Posterior cingulate gyrus (tissue), 11 donors: Measurements from ENCODE around the gene SIGLEC7.

Experiments
- DNase-seq, 10 donors: peaks; one replicate each; pipeline versions ENCODE4 v3.0.0 to v3.0.0-alpha.2; 2020 to 2021; ENCODE audit warnings: mixed read lengths in 3 of 10
- intact Hi-C: fragments of 100-400 bp; cut with DNase I; formaldehyde crosslinking; loops from one replicate; pipeline ENCODE4 v1.15.1; 2023

The SIGLEC7 gene

DNA sequence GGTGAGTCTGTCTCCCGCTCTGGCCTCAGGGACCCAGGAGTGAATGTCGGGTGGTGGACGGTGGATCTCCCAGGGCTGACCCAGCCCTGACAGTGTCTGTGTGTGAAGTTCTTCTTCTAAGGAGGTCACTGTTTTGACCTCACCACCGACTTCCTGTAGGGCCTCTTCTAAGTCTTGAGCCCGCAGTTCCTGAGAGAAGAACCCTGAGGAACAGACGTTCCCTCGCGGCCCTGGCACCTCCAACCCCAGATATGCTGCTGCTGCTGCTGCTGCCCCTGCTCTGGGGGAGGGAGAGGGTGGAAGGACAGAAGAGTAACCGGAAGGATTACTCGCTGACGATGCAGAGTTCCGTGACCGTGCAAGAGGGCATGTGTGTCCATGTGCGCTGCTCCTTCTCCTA is at the start of gene SIGLEC7:
SIGLEC7 (plus strand) TSS at position 183 of the 400 bp plus-strand sequence; CDS start at position 252, 69 bp downstream.
- intact Hi-C loops: no loop called here
- peak in 1 of 10 donors; percentile 85 for DNase-seq

DNA sequence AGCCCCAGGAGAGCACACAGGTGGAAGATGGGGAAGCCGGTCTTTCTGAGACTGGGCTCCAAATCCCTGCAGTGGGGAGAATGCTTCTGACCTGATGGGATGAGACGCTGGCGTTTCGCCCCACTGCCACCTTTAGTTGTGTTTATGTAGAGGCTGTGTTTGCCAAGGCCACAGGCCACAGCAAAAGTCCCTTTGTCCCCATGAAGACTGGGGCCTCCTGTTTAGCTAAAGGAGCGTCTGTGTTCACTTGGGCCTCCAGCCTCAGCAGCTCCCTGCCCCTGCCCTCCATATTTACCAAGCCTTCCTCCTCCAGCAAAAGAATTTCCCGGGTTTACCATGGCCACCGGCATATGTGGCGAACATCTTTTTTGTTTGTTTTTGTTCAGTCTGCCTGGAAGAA is 49.0 kb upstream of the SIGLEC7 start:
- intact Hi-C loops: no loop called here
- peak in 3 of 10 donors; percentile 20 to 82 (median 50) for DNase-seq

DNA sequence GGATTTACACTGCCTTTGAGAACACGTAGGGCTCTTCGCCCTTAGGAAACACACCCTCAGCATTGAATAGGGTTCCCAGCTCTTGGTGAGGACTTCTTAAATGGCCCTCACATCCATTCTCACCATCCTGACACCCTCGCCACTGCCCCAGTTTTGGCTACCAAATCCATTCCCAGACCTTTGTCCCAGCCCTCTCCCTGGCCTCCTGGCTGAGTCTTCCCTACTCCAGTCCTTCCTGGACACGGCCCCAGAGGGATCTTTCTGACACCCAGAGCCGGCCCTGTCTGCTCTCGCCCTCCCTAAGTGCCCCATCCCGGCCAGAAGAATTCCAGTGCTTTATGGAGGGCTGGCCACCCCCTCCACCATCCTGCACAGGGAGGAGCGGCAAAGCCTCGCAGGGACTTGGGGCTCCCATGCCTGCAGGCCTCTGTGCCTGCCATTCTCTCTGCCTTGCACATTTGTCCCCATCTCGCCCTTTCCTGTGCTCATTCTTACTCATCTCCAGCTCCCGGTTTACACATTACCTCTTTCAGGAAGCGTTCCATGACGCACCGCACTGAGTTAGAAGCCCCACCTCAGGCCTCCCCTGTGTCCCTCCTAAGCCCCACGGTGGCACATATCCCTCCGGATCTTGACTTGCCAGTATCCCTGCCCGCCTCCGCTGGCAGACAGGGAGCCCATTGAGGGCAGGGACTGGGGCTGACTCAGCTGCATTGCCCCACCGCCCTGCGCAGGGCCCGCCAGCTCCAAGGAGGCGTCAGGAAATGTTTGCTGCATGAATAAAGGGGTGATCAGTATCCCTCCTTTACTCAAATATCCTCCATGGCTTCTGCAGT is 48.4 kb upstream of the SIGLEC7 start:
- intact Hi-C loops: loop anchor here (1.0 kb wide), 1 partner anchor 72 kb away; no protein-coding TSS in a partner anchor
- peak in 3 of 10 donors; percentile 39 to 73 (median 46) for DNase-seq

DNA sequence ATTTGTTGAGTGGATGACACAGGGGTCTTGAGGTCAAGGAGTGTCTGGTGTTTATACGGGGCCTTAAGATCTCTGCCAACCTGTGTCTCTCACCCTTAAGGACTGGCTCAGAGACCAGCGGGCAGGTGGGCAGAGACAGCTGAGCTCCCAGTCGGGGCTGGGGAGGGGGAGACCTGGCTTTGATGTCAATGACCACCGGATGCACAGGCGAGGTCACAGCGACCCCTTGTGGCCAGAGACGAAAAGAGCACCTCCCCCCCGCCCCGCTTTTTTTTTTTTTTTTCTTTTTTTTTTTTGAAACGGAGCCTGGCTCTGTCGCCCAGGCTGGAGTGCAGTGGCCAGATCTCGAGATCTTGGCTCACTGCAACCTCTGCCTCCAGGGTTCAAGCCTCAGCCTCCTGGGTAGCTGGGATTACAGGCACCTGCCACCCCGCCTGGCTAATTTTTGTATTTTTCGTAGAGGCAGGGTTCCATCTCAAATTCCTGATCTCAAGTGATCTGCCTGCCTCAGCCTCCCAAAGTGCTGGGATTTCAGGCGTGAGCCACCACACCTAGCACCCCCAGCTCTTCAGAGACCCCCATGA is 47.3 kb upstream of the SIGLEC7 start:
- DNase-seq: peak in 1 of 10 donors; percentile 76

DNA sequence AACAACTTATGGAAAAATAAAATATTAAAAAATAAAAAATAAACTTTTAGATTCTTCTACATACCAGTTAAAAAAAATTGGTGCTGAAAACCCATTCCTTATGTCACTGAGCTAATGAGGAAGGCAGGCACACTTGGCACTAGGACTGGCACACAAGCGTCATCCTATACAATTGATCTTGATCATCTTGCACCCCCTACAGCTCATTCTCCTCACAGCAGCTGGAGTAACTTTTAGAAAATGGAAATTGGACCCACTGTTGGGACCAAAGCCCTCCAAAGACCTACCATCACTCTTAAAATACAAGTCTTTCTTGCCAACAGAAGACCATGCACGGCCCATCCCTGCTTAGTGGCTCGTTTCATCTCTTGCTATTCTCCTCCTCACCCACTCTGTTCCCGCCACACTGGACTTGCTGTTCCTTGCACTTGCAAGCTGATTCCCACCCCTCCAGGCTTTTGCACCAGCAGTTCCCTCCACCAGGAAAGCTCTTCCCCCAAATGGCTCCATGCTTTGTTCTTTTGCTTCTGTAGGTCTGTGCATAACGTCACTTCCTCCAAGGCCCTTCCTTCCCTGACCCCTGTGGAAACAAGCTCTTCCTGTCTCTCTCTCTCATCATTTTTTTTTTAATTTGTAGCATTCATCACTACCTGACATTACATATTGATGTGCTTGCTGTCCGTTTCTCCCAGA is 45.5 kb upstream of the SIGLEC7 start:
- intact Hi-C loops: loop anchor here (5.0 kb wide), 1 partner anchor 174 kb away; no protein-coding TSS in a partner anchor
- DNase-seq: peak in 1 of 10 donors; percentile 47

More for the DNA sequence above, 47.3 kb upstream of the SIGLEC7 start:
- intact Hi-C loops: loop anchor here (1.0 to 5.0 kb wide), 2 partner anchors 73 to 172 kb away; no protein-coding TSS in a partner anchor

DNA sequence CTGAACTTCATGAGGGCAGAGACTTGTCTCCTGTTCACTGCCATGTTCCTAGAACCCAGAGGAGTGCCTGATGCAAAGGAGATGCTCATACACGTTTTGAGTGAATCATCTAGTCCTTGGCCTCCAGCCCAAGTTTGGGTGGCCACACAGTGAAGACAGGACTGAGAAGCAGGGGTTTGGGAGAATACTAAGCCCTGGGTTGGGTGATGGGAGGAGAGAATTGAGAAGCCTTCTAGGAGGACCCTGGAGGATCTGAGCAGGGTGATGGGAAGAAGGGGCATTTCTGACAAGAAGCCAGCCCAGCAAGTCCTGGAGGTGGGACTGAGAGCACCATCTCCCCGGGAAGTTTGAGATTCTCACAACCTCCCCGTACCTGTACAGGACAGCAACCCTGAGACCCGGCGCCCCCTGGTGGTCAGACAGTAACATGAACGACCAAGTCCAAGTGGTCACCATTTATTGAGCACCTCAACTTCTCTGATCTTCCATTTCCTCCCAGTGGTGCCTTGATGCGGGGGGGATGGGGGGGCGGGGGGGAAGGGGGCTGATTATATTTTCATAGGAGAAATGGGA is 44.8 kb upstream of the SIGLEC7 start:
- intact Hi-C loops: loop anchor here (5.0 kb wide), 1 partner anchor 175 kb away; no protein-coding TSS in a partner anchor
- DNase-seq: peak; percentile 35 to 94 (median 72)

DNA sequence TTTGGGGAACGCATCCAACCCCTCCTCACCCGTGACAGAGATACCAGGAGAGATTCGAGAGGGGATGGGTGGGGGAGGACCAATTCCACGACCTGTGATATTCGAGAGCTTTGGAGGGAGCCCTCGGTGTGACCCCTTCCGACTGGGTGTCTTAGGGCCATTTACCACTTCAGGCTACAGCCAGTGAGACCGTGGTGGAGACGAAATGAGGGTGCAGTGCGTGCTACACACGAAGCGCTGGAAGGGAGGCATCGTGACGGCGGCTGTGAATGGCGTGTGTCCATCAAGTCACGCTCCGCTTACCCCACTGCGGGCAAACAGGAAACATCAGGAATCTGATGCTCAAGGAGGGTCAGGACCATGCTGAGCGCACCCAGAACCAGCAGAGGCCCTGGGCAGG is 44.3 kb upstream of the SIGLEC7 start:
- intact Hi-C loops: loop anchor here (5.0 kb wide), 1 partner anchor 175 kb away; no protein-coding TSS in a partner anchor
- DNase-seq: peak in 1 of 10 donors; percentile 68

- intact Hi-C loops: loop anchor here (5.0 kb wide), 1 partner anchor 176 kb away; no protein-coding TSS in a partner anchor
- peak in 1 of 10 donors; percentile 88 for DNase-seq
Measured at GRCh38 chr19:51098365-51099046, 43.6 kb upstream of the SIGLEC7 start.

DNA sequence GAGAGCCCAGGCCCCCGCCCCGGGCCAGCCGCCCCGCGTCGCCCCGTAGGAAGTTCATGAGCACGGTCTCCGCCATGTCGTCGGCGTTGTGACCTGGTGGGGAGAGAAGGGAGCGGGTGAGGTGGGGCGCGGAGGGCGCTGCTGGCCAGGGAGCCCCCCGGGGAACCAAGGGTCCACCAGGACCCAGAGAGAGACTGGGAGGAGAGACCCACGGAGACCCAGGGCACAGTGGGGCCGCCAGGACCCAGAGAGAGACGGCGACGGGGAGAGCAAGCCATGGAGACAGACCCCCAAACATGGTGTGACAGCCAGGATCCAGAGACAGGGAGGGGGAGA is 43.1 kb upstream of the SIGLEC7 start:
- intact Hi-C loops: loop anchor here (5.0 kb wide), 1 partner anchor 177 kb away; no protein-coding TSS in a partner anchor
- DNase-seq: peak in 1 of 10 donors; percentile 66

DNA sequence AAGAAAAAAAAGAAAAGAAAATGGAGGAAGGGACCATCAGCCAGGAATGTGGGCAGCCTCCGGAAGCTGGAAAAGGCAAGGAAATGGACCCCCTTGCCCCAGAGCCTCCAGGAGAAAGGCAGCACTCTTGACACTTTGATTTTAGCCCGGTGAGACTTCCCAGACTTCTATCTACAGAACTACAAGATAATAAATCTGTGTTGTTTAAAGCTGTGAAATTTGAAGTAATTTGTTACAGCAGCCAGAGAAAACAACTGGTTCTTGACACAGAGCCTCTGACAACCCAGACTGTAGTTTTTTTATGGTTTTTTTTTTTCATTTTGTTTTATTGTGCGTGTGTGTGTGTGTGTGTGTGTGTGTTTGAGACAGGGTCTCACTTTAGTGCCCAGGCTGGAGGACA is 41.5 kb upstream of the SIGLEC7 start:
- intact Hi-C loops: no loop called here
- DNase-seq: no peak

DNA sequence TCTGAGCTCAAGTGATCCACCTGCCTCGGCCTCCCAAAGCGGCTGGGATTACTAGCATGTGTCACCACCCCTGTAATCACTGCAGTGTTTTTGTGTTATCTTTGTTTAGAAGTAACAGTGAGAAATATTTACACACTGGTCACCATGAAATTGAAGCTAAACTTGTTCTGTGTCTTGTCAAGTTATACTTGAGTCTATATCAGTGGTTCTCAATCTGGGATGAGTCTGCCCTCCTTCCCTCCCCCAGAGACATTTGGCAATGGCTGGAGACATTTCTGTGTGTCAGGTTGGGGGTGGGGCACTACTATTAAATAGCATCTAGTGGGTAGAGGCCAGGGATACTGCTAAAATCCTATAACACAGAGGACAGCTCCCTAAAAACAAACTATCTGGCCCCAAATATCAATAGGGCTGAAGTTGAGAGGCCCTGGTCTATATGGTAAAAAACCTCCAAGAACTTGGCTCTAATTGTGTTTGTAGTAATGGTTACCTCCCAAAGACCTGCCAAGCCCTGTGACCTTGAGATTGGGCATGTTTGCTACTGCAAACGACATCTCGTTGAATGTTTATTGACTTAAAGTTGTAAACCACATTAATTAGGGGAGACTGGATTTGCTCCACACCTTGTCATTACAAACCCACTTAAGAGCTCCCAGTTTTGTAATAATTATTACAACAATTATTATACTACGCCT is 40.8 kb upstream of the SIGLEC7 start:
- intact Hi-C loops: no loop called here
- no peak for DNase-seq

- intact Hi-C loops: no loop called here
- DNase-seq: no peak
Measured at GRCh38 chr19:51102991-51103390, 39.1 kb upstream of the SIGLEC7 start.

GRCh38 chr19:51103926-51104341 is 38.2 kb upstream of the SIGLEC7 start:
- no peak for DNase-seq
- intact Hi-C loops: no loop called here

- DNase-seq: peak in 5 of 10 donors; percentile 17 to 86 (median 20)
- intact Hi-C loops: loop anchor here (2.0 to 5.0 kb wide), 2 partner anchors 305 to 487 kb away; no protein-coding TSS in a partner anchor
Measured at GRCh38 chr19:51107406-51108065, 34.6 kb upstream of the SIGLEC7 start.

GRCh38 chr19:51108066-51108804 is 33.9 kb upstream of the SIGLEC7 start, which contains the start of gene CTU1:
CTU1 (minus strand) TSS chr19:51108409; CDS start chr19:51104569, 3,840 bp downstream.
- intact Hi-C loops: loop anchor here (2.0 to 5.0 kb wide), 2 partner anchors 306 to 487 kb away; no protein-coding TSS in a partner anchor
- DNase-seq: peak; percentile 97 to 100 (median 99)

DNA sequence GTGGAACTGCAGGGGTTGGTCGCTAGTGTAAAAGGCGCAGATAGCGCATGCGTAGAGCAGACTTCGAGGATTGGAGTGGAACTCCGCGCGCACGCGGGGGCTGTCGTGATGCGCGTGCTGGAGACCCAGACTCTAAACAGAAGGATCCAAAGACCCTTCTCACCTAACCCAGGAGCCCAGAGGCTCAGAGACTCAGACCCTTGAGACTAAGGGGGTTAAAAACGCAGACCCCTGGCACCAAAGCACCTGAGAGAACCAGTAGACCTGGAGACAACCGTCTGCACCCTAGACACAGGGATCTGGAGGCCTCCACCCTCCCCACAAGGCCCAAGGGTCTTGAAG is 33.3 kb upstream of the SIGLEC7 start:
- intact Hi-C loops: loop anchor here (2.0 to 5.0 kb wide), 2 partner anchors 306 to 486 kb away; no protein-coding TSS in a partner anchor
- DNase-seq: no peak

- intact Hi-C loops: no loop called here
- DNase-seq: peak in 2 of 10 donors; percentile 15 to 18
Measured at GRCh38 chr19:51110666-51110971, 31.5 kb upstream of the SIGLEC7 start.

- peak in 2 of 10 donors; percentile 24 to 61 for DNase-seq
- intact Hi-C loops: no loop called here
Measured at GRCh38 chr19:51111606-51112005, 30.5 kb upstream of the SIGLEC7 start.
